GM12878 (cell line): ENCODE data around the gene OR51D1. TPM values are rescaled to one million over a fixed set of nuclear protein-coding genes. Genes with fewer than 3 reads are reported as not detected.

ENCODE experiments used
- ATAC-seq: fragments of 200-7000 bp; cut with Tn5 transposase; 3 replicates; pipeline ENCODE4 v1.9.1; 2020; ENCODE audit warnings: mild to moderate bottlenecking, moderate library complexity
- BruUV-seq: library from RNA; stranded (reverse); fragments of 400-500 nt; replicated peaks from 2 replicates; lab custom pipeline; 2021; lab: Mats Ljungman, UMichigan
- CTCF ChIA-PET: fragments of 300-600 bp; sonication (Branson Sonifier 250); formaldehyde crosslinking; extraction: SDS; loops from one replicate; lab custom pipeline; 2021; ENCODE audit warnings: inconsistent platforms; lab: Yijun Ruan, JAX
- POLR2A ChIA-PET: fragments of 350-600 bp; formaldehyde crosslinking; extraction: SDS; loops from one replicate; lab custom pipeline; 2021; ENCODE audit warnings: inconsistent platforms; lab: Charles Lee
- RAD21 ChIA-PET: fragments of 300-600 bp; sonication (Branson Sonifier 250); formaldehyde crosslinking; loops from one replicate; lab custom pipeline; 2023; ENCODE audit warnings: antibody characterized with exemption; ENCODE audit not compliant: unreplicated experiment; lab: Charles Lee
- SMC1A ChIA-PET: fragments of 300-600 bp; sonication (Branson Sonifier 250); formaldehyde crosslinking; loops from one replicate; lab custom pipeline; 2023; ENCODE audit not compliant: unreplicated experiment, uncharacterized antibody; lab: Charles Lee
- DNase-seq: peaks from one replicate; pipeline ENCODE4 v3.0.0-alpha.2; 2011; ENCODE audit warnings: low read depth, low spot score
- FAIRE-seq: peaks from 3 replicates; lab custom pipeline; 2011; peaks lifted over from hg19 to GRCh38; lab: Jason Lieb, UNC
- H2AFZ ChIP-seq: 2 replicates; pipeline ENCODE4 v1.6.0; 2011; ENCODE audit warnings: low read depth, low read length, control low read depth; ENCODE audit not compliant: control insufficient read depth
- H3K27ac ChIP-seq: 2 replicates; pipeline ENCODE4 v1.5.1; 2011; ENCODE audit warnings: control low read depth; ENCODE audit not compliant: control insufficient read depth, insufficient read depth
- H3K27me3 ChIP-seq, 2 experiments: replicated peaks in 1 of 2; 2 replicates each; pipeline versions ENCODE4 v1.6.0 to v1.6.1; 2011; ENCODE audit warnings: low read length in 1 of 2; ENCODE audit not compliant: control insufficient read depth in 2 of 2, insufficient read depth in 2 of 2
- H3K36me3 ChIP-seq, 2 experiments: 2 replicates each; pipeline ENCODE4 v1.5.1; 2011; ENCODE audit warnings: low read length in 1 of 2; ENCODE audit not compliant: control insufficient read depth in 2 of 2, insufficient read depth in 2 of 2
- H3K4me1 ChIP-seq: 2 replicates; pipeline ENCODE4 v1.6.1; 2011; ENCODE audit warnings: mild to moderate bottlenecking, low read length, moderate library complexity, mixed read lengths; ENCODE audit not compliant: control insufficient read depth, insufficient read depth
- H3K4me2 ChIP-seq: 2 replicates; pipeline ENCODE4 v1.6.0; 2011; ENCODE audit warnings: control low read depth; ENCODE audit not compliant: control insufficient read depth, insufficient read depth
- H3K4me3 ChIP-seq: fragments of 200-600 bp; sonication (generic); 2 replicates; pipeline ENCODE4 v1.5.1; 2016
- H3K79me2 ChIP-seq: 2 replicates; pipeline ENCODE4 v1.6.0; 2011; ENCODE audit warnings: low read length; ENCODE audit not compliant: control insufficient read depth, insufficient read depth
- H3K9ac ChIP-seq: 2 replicates; pipeline ENCODE4 v1.8.0; 2011; ENCODE audit warnings: low read length, control low read depth, mixed read lengths; ENCODE audit not compliant: control insufficient read depth, insufficient read depth
- H3K9me3 ChIP-seq: replicated peaks from 3 replicates; pipeline ENCODE4 v1.5.1; 2011; ENCODE audit warnings: mild to moderate bottlenecking, low read length; ENCODE audit not compliant: control insufficient read depth, insufficient read depth
- H4K20me1 ChIP-seq: 2 replicates; pipeline ENCODE4 v1.6.0; 2011; ENCODE audit not compliant: control insufficient read depth, insufficient read depth
- CEBPZ ChIP-seq: fragments of 150-350 bp; IDR thresholded peaks from 2 replicates; pipeline ENCODE4 v1.6.1; 2016; ENCODE audit warnings: low read depth, low read length
- CREM ChIP-seq: IDR thresholded peaks from 2 replicates; pipeline ENCODE4 v1.6.1; 2014; ENCODE audit warnings: antibody characterized with exemption, low read depth
- CUX1 ChIP-seq: IDR thresholded peaks from 2 replicates; pipeline ENCODE4 v1.6.1; 2012; ENCODE audit warnings: improper control_type of control experiment, low read depth, low read length; ENCODE audit not compliant: insufficient replicate concordance
- ETV6 ChIP-seq, 2 experiments: fragments of 450-650 bp in 1 of 2; IDR thresholded peaks in 1 of 2; conservative IDR thresholded peaks in 1 of 2; 2 replicates each; pipeline ENCODE4 v1.6.1; 2014; ENCODE audit warnings: antibody characterized with exemption in 1 of 2, borderline replicate concordance in 1 of 2, low read depth in 1 of 2, mild to moderate bottlenecking in 1 of 2, moderate library complexity in 1 of 2
- GATAD2B ChIP-seq: fragments of 450-650 bp; conservative IDR thresholded peaks from 2 replicates; pipeline ENCODE4 v1.6.1; 2017; ENCODE audit warnings: low read depth, mild to moderate bottlenecking, moderate library complexity
- MLLT1 ChIP-seq: fragments of 450-650 bp; IDR thresholded peaks from 2 replicates; pipeline ENCODE4 v1.6.1; 2016; ENCODE audit warnings: mild to moderate bottlenecking
- RELB ChIP-seq: fragments of 450-650 bp; IDR thresholded peaks from 2 replicates; pipeline ENCODE4 v1.6.1; 2017; ENCODE audit warnings: low read depth, mild to moderate bottlenecking, moderate library complexity
- SKIL ChIP-seq: fragments of 450-650 bp; IDR thresholded peaks from 2 replicates; pipeline ENCODE4 v1.6.1; 2017; ENCODE audit warnings: mild to moderate bottlenecking, low read depth, inconsistent platforms; ENCODE audit not compliant: poor library complexity, severe bottlenecking
- WRNIP1 ChIP-seq: IDR thresholded peaks from 2 replicates; pipeline ENCODE4 v1.6.1; 2011; ENCODE audit warnings: low read depth, low read length, improper control_type of control experiment, borderline replicate concordance
- WGBS: methylation state at CpG from one replicate; pipeline ENCODE4 v1.1.6; 2016; ENCODE audit warnings: low lambda C conversion rate; ENCODE audit not compliant: insufficient replicate concordance, insufficient coverage; ENCODE audit errors: missing lambda C conversion rate; 5-methylcytosine and 5-hydroxymethylcytosine counted together
- in situ Hi-C: fragments of 300-500 bp; cut with MboI; formaldehyde crosslinking; loops from 9 replicates; pipeline ENCODE4 v1.14.3; 2018; ENCODE audit warnings: mixed read lengths
- intact Hi-C: fragments of 100-400 bp; cut with micrococcal nuclease; formaldehyde crosslinking; loops from one replicate; pipeline ENCODE4 v1.14.2; 2022; ENCODE audit not compliant: unreplicated experiment
- polyA plus RNA-seq, 11 experiments: library from polyadenylated mRNA; depleted of rRNA in 4 of 11; unstranded in 6 of 11; stranded (reverse) in 5 of 11; fragments of >200 nt; fragmentation: Nextera tagmentation in 4 of 11; fragmentation: Illumina TruSeq in 1 of 11; extraction: Ambion mirVana in 4 of 11; extraction: Trizol in 1 of 11; gene quantifications; 1 replicate in 1 of 11; 2 replicates in 10 of 11; pipeline versions ENCODE4 v1.2.1 to v1.2.3, GENCODE V29; 2011 to 2016; ENCODE audit warnings: inconsistent platforms in 2 of 11, missing spikeins in 2 of 11, low read depth in 1 of 11
- total RNA-seq, 4 experiments: library from RNA; depleted of rRNA in 3 of 4; stranded (reverse); fragments of >200 nt in 3 of 4; fragmentation: Illumina TruSeq in 1 of 4; extraction: Trizol in 1 of 4; gene quantifications; 2 replicates each; pipeline versions ENCODE4 v1.2.1 to v1.2.3, GENCODE V29; 2013 to 2021

OR51D1 gene
- total and polyA plus RNA-seq, 10 of the 15 experiments (the other 5 are each of a cell fraction or from before 2014, with no cell fraction given): 0.06 TPM; not detected in 9

- ChIA-PET CTCF (no interaction called here), POLR2A (no interaction called here), RAD21 (no interaction called here), SMC1A (no interaction called here)
- Histone ChIP-seq H3K79me2 (no peaks in the 10 kb centered on the region), H3K9ac (no peak overlapping the region), H3K36me3 (no peaks in the 10 kb centered on the region), H3K9me3 (no peaks in the 10 kb centered on the region), H3K4me3 (no peak overlapping the region), H3K27me3 (no peaks in the 10 kb centered on the region), H3K4me2 (no peak overlapping the region), H2AFZ (no peak overlapping the region), H3K4me1 (no peaks in the 10 kb centered on the region), H4K20me1 (no peaks in the 10 kb centered on the region), H3K27ac (no peak overlapping the region)
- in situ Hi-C loops: no loop called here
- 0% methylated on average over 2 of the region's 2 CpGs for WGBS
- BruUV-seq: no TSS peak
- DNase-seq (no peak), FAIRE-seq (no peak), ATAC-seq (no peak)
- intact Hi-C loops: no loop called here
- no peak for TF ChIP-seq ETV6 (conservative IDR thresholded peaks at IDR 0.05 in 1 of 2, IDR thresholded peaks at IDR 0.05 in 1 of 2; ENCODE audit: borderline replicate concordance in 1 of 2, low read depth in 1 of 2)
- TF ChIP-seq CUX1: no peak
- TF ChIP-seq RELB: no peak
- TF ChIP-seq WRNIP1: no peak
- no peak for TF ChIP-seq CREM
- TF ChIP-seq SKIL: no peak
- no peak for TF ChIP-seq MLLT1
- TF ChIP-seq CEBPZ: no peak
- no peak for TF ChIP-seq GATAD2B
These were observed 34.5 kb downstream of the OR51D1 start for GRCh38 chr11:4671741-4672140.
